LNCaP clone FGC (cell line): ENCODE results near the gene RNF141.

ENCODE experiments used
- DNase-seq: peaks from one replicate; pipeline ENCODE4 v3.0.0-alpha.2; 2011; ENCODE audit warnings: low read depth
- H3K4me3 ChIP-seq: 2 replicates; pipeline ENCODE4 v1.5.1; 2011; ENCODE audit warnings: mild to moderate bottlenecking, low read depth, low read length, control low read depth
- CTCF ChIP-seq: IDR thresholded peaks from 2 replicates; pipeline ENCODE4 v1.5.1; 2012; ENCODE audit warnings: mild to moderate bottlenecking; ENCODE audit not compliant: control insufficient read depth, insufficient read depth; ENCODE audit errors: extremely low read depth

Gene RNF141

DNA sequence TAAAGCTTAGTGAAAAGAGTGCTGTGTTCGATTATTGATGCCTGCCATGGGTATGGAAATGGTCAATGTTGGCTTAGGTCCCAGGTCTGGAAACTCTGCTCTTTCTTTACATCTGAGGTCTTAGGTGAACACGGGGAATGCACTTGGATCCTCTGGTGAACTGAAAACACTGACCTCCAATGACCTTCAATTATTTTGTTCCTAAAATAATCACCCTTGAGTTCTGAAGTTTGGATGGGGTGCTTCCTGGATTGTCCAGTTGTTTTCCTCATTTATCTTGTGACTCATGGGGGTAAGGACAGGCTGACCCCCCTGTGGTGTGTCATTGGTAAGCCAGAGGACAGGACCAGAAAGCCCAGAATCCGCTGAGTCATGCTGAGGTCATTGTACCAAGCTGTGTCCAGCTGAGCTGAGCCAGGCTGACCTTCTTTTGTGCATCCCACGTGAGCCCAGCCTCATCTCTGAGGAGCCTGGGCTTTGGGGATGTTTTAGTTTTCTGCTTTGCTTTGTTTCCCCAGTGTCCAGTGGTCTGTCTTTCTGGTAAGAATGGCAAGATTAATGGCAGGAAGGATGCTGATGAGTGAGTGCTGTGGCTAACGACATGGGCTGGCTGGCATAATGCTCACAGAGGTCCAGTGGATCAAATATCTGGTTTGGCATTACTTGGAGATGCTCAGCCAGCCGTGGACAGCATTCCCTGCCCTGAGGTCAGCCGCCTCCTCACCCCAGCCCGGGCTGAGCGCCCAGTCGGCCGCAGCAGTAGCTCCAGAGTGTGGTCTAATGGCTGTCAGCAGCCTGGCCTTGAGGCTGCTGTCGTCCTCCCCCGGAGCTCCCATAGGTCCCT lies 50.4 kb downstream of the RNF141 start:
- no peak for DNase-seq
- no peak for TF ChIP-seq CTCF
- H3K4me3 ChIP-seq = no peak overlapping the region

GRCh38 chr11:10490032-10490397 lies 51.0 kb downstream of the RNF141 start:
- no peak for DNase-seq
- no peak for TF ChIP-seq CTCF

DNA sequence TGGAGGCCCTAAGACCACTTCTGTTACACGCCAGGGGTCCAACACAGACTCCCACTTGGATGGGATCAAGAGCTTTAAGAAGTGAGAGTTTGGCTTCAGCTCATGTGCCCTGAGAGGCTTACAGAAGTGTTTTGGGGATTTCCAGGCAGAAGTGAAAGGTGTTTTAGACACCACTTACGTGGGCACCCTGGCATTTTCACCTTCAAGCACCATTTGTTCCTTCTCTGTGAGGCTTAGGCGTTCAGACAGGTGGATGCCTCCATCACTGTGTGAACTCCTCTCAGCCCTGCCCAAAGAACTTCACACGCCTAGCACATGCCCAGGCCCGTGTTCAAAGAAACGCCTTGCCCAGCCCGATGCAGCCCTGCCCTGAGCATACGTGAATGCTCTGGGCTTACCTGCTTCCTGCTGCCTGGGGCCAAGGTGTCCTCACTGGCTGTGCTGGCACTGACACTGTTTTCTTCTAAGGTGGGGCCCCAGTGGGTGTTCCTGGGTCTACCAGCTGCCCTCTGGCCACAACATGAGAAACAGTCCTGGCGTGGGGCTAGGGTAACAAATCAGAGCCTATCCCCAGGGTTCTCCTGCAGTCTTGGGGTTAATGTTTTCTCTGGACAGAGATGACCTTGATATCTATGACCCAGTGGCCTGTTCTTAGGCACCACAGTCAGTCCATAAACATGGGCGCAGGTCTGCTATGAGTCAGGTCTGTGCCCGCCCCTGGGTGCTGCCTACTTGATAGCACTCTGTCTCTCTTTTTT lies 51.9 kb downstream of the RNF141 start:
- DNase-seq = no peak
- no peak overlapping the region for H3K4me3 ChIP-seq
- no peak for TF ChIP-seq CTCF

More at GRCh38 chr11:10490032-10490397, 51.0 kb downstream of the RNF141 start:
- no peak overlapping the region for H3K4me3 ChIP-seq

- no peak for TF ChIP-seq CTCF
- DNase-seq = no peak
- no peak overlapping the region for H3K4me3 ChIP-seq
Measured at GRCh38 chr11:10488121-10488933, 52.7 kb downstream of the RNF141 start.

DNA sequence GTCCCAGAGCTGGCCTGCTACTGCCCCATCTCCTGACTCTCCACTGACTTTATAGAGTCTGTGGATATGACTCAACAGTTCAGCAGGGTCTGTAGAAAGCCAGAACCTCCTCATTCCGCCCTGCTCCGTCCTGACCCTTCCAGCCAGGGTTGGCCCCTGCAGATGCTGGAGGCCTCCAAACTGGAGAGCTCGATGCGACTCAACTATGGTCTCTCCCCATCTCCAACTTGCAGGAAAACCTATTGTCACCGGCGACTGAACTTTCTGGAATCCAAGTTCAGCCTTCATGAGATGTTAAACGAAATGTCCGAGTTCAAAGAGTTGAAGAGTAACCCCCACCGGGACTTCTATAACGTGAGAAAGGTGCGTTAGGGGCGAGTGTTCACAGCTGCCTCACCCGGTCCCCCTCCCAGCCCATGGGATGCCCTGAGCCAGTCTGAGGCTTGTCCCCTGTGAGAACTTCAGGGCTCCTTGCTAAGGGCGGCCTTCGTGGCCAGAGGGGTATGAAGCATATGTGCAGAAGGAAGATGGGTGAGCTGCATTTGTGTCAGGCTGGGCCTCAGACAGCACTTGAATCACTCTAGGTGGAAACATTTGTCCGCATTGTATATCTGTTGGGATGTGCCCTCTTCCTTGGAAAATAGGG lies 53.9 kb downstream of the RNF141 start:
- DNase-seq = no peak
- TF ChIP-seq CTCF = no peak
- H3K4me3 ChIP-seq = no peak overlapping the region

GRCh38 chr11:10486161-10486840 lies 54.7 kb downstream of the RNF141 start:
- H3K4me3 ChIP-seq = no peak overlapping the region
- no peak for DNase-seq
- no peak for TF ChIP-seq CTCF
